ENCODE data around the gene RUFY1.
A peak's percentile ranks its signal among the peaks of the same experiment; 100 is the strongest.
"Not testable (repeated sequence)": the region's sequence is repeated elsewhere in the genome, so short reads cannot be mapped to it uniquely, and the experiment has no call there.

RUFY1 gene

DNA sequence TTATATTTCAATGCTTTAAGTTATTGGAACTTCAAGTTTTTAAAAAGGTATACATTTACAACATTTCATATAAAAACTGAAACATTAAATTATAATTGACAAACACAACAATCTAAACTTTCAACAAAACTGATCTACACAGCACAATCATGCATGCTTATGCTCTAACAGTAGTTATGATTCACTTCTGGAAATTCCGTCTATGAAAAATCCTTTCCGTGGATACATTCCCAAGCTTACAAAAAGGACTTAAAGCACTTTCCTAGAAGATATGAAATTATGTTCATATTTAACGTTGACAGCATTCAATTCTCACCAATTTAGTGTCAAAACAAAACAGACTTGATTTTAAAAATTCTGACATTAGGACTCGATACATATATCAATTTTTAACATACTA, 69.4 kb downstream of the RUFY1 start:
- Histone ChIP-seq H3K9ac (ENCODE audit: insufficient read length) (peak overlapping the region; percentile 83), H3K27ac (peak overlapping the region; percentile 38; the same call in 1 of the 2 replicates), H3K9me3 (ENCODE audit: low read depth, low read length) (no peaks in the 10 kb centered on the region), H3K4me3 (peak overlapping the region; percentile 100), H3K36me3 (ENCODE audit: insufficient read depth, low read length) (peaks cover 82% of the 10 kb centered on the region)
- DNase-seq (ENCODE audit: low read depth, low spot score), result no peak
- TF ChIP-seq FOXP2 (optimal IDR thresholded peaks at IDR 0.05; ENCODE audit: control extremely low read depth, extremely low read length, insufficient read depth), result no peak

- DNase-seq (ENCODE audit: low read depth, low spot score), result no peak
- no peak overlapping the region; the same call in 1 of the 2 replicates for H3K27ac ChIP-seq
- H3K9ac ChIP-seq (ENCODE audit: insufficient read length), result peak overlapping the region; percentile 83
- H3K36me3 ChIP-seq (ENCODE audit: insufficient read depth, low read length), result peaks cover 77% of the 10 kb centered on the region
- H3K4me3 ChIP-seq, result peak overlapping the region; percentile 100
- no peaks in the 10 kb centered on the region for H3K9me3 ChIP-seq (ENCODE audit: low read depth, low read length)
- TF ChIP-seq POLR2AphosphoS5 (IDR thresholded peaks at IDR 0.05; ENCODE audit: borderline replicate concordance, low read depth, low read length), result peak; percentile 19; the same call in 1 of the 2 replicates
- no peak for TF ChIP-seq EZH2 (IDR thresholded peaks at IDR 0.05)
- TF ChIP-seq FOXP2 (optimal IDR thresholded peaks at IDR 0.05; ENCODE audit: control extremely low read depth, extremely low read length, insufficient read depth), result no peak
Observed at GRCh38 chr5:179620293-179620692, 69.9 kb downstream of the RUFY1 start.

- H3K9ac ChIP-seq (ENCODE audit: insufficient read length), result peak overlapping the region; percentile 83
- H3K9me3 ChIP-seq (ENCODE audit: low read depth, low read length), result no peaks in the 10 kb centered on the region
- no peak for DNase-seq (ENCODE audit: low read depth, low spot score)
- peak overlapping the region; percentile 100 for H3K4me3 ChIP-seq
- TF ChIP-seq EZH2 (IDR thresholded peaks at IDR 0.05) (no peak), POLR2AphosphoS5 (IDR thresholded peaks at IDR 0.05; ENCODE audit: borderline replicate concordance, low read depth, low read length) (no peak)
- H3K27ac ChIP-seq, result no peak overlapping the region
- H3K36me3 ChIP-seq (ENCODE audit: insufficient read depth, low read length), result peaks cover 71% of the 10 kb centered on the region
Observed at GRCh38 chr5:179620703-179621350, 70.5 kb downstream of the RUFY1 start.

DNA sequence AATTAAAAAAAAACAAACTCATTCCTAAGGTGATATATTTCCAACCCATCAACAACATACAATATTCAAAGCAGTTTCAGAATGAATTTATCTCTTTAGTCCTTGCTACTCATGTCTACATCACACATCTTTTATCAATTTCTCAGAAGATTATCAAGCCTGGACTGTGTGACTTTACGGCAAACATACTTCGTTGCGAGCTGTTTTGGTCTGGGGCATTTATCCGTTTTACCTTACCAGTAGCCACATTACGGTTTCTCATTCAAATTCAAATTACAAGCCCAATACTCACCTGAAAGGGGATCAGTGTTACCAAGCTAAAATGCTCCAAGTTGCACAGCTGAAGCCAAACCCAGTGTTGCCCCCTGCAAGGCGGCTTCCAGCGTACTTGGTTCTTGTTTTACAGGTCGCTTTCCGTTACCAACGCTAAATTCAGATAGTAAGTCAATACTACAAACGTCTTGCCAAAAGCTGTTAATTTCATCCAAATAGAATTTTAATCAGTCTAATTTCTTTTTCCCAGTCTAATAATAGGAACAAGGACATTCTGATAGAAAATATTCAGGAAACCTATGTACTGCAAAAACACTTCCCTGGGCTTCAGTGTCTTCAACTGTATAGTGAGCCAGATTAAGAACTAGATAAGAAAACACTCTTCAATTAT, 71.3 kb downstream of the RUFY1 start:
- Histone ChIP-seq H3K27ac (no peak overlapping the region), H3K36me3 (ENCODE audit: insufficient read depth, low read length) (peaks cover 63% of the 10 kb centered on the region), H3K9ac (ENCODE audit: insufficient read length) (peak overlapping the region; percentile 83), H3K9me3 (ENCODE audit: low read depth, low read length) (no peaks in the 10 kb centered on the region), H3K4me3 (peak overlapping the region; percentile 100)
- no peak for DNase-seq (ENCODE audit: low read depth, low spot score)
- TF ChIP-seq POLR2AphosphoS5 (IDR thresholded peaks at IDR 0.05; ENCODE audit: borderline replicate concordance, low read depth, low read length) (peak; percentile 39), FOXP2 (optimal IDR thresholded peaks at IDR 0.05; ENCODE audit: control extremely low read depth, extremely low read length, insufficient read depth) (no peak), EZH2 (IDR thresholded peaks at IDR 0.05) (no peak)

DNA sequence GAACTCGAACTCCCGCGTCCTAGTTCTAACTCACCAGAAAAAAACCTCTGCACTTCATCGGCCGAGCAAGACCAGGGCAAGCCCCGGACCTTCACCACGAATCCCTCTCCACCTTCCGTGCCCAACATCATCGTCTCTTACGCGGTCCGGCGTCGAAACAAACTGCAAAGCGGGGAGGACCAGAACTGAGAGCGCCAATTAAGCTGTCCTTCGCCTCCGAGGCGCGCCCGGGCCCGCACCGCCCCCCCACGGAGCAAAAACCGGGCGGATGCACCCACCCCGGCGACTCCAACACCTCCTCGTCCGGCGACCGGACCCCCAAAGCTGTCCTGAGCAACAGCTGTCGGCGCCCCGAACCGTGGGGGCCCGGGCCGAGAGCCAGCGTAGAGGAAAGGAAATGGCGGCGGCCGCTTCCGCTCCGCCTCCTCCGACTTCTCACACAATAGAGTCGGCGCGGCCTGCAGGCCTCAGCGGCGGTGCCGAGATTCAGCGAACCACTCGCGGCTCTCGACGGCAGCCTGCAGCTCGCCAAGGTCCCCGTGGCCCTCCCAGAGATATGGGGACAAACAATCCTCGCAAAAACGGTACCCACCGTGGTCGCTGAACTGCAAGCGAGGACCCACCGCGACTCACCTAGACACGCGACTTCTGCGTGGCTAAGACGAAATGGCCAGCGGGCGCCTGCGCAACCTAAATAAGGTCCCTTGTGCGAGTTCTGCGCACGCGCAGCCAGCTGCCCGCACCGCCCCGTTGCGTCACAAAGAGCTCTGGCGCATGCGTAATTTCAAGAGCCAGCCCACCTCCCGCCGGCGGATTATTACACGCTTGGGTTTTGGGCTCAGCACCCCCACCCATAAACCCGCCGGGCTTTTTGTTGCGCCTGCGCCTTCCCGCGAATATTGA, 72.9 kb downstream of the RUFY1 start, which contains the start of gene HNRNPH1:
TSS of gene HNRNPH1 (minus strand) at position 669 of the 903 bp plus-strand sequence. CDS start at position 131, 538 bp downstream.
- peak within 1 kb of the TSS; percentile 100 for H3K9ac ChIP-seq (ENCODE audit: insufficient read length)
- H3K9me3 ChIP-seq (ENCODE audit: low read depth, low read length), result no peaks in the 10 kb centered on the region
- H3K4me3 ChIP-seq, result peak within 1 kb of the TSS; percentile 100
- peak; percentile 96 for DNase-seq (ENCODE audit: low read depth, low spot score)
- peaks cover 47% of the 10 kb centered on the region for H3K36me3 ChIP-seq (ENCODE audit: insufficient read depth, low read length)
- TF ChIP-seq EZH2 (IDR thresholded peaks at IDR 0.05), result no peak
- TF ChIP-seq POLR2AphosphoS5 (IDR thresholded peaks at IDR 0.05; ENCODE audit: borderline replicate concordance, low read depth, low read length), result peak; percentile 100
- no peak for TF ChIP-seq FOXP2 (optimal IDR thresholded peaks at IDR 0.05; ENCODE audit: control extremely low read depth, extremely low read length, insufficient read depth)
- peak within 1 kb of the TSS; percentile 98 for H3K27ac ChIP-seq

DNA sequence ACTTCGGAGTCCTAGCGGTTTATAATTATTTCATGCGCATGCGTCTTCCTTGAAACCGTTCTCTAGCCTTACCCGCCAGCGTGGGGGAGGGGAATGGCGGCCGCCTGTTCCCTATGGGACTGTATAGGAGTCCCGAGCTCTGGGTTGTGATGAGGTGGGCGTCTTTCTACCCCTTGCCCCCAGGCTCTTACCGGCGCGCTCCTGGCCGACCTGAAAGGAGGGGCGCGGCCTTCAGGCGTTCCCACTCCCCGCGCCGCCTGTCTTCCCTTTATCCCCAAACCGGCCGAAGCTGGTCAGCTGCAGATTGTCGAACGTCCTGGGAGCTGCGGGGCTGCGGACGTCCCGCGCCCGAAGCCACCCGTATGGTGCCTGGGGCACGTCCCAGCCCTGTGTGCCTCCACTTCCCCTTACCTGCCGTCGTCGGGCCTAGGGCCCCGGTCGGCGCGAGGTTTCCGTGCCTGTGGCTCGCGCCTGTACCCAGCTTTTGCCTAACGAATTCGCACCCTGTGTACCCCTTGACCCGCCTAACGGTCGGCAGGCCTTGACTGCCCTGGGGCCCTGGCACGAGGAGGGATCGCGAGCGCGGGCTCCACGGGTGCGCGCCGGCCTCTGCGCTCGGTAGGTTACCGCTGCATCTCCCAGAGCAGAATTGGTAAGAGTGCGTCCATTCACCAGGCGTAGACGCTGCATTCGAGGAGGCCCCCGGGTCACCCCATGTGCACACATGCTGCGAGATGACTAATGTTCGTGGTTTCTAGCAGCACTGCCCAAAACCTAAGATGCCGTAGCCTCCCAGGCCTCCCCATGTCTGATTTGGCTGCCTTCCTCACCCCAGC, 73.8 kb downstream of the RUFY1 start:
- Histone ChIP-seq H3K4me3 (peak overlapping the region; percentile 87), H3K9ac (ENCODE audit: insufficient read length) (peak overlapping the region; percentile 97), H3K9me3 (ENCODE audit: low read depth, low read length) (no peaks in the 10 kb centered on the region), H3K36me3 (ENCODE audit: insufficient read depth, low read length) (peaks cover 38% of the 10 kb centered on the region), H3K27ac (peak overlapping the region; percentile 95)
- DNase-seq (ENCODE audit: low read depth, low spot score), result no peak
- TF ChIP-seq POLR2AphosphoS5 (IDR thresholded peaks at IDR 0.05; ENCODE audit: borderline replicate concordance, low read depth, low read length) (no peak), EZH2 (IDR thresholded peaks at IDR 0.05) (no peak), FOXP2 (optimal IDR thresholded peaks at IDR 0.05; ENCODE audit: control extremely low read depth, extremely low read length, insufficient read depth) (no peak)

DNA sequence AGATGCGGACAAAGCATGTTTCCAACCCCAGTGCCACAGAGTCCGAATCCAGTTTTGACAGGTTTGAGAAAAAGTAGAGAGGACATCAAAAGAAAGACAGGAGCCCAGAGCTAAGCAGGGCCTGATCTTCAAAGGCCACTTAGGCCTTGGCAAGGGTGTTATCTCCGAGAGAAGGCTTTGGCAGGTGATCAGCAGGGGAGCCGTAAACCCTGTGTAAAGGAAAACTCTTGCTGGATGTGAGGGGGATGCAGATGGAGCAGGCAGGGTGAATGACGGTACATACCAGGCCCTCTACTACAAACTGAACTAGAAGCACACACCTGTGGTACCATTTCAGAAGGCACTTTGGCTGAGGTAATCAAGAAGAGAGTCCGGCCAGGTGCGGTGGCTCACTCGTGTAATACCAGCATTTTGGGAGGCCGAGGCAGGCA, 74.5 kb downstream of the RUFY1 start:
- no peak for DNase-seq (ENCODE audit: low read depth, low spot score)
- no peaks in the 10 kb centered on the region for H3K9me3 ChIP-seq (ENCODE audit: low read depth, low read length)
- peak overlapping the region; percentile 87 for H3K4me3 ChIP-seq
- H3K9ac ChIP-seq (ENCODE audit: insufficient read length), result peak overlapping the region; percentile 97
- peak overlapping the region; percentile 95 for H3K27ac ChIP-seq
- TF ChIP-seq POLR2AphosphoS5 (IDR thresholded peaks at IDR 0.05; ENCODE audit: borderline replicate concordance, low read depth, low read length), result no peak
- no peak for TF ChIP-seq EZH2 (IDR thresholded peaks at IDR 0.05)
- H3K36me3 ChIP-seq (ENCODE audit: insufficient read depth, low read length), result peaks cover 31% of the 10 kb centered on the region

DNA sequence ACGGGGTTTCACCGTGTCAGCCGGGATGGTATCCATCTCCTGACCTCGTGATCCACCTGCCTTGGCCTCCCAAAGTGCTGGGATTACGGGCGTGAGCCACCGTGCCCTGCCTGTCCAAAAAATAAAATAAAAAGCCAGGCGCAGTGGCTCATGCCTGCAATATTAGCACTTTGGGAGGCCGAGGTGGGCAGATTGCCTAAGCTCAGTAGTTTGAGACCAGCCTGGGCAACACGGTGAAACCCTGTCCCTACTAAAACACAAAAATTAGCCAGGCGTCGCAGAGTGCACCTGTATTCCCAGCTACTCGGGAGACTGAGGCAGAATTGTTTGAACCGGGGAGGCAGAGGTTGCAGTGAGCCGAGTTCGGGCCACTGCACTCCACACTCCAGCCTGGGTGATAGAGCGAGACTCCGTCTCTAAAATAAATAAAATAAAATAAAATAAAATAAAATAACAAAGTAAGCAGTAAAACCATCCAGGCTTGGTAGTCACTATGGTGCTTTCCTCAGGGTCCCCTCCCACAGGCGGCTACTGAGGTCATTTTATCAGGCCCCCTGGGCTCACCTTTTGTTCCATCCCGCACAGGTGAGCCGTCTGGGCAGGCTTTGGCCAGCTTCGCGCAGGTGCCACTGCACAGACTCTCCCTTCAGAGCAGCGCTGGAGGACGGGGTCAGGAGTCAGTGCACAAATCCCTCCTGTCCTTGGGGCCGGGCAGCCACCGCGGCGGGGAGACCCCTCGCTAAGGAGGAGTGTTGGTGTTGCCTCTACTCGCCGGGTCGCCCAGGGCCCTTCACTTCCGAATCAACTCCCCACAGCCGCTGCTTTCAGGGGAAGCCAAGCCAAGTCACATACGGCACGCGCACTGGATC, 83.4 kb downstream of the RUFY1 start:
- peak overlapping the region; percentile 62 for H3K4me3 ChIP-seq
- not testable (repeated sequence) for H3K27ac ChIP-seq; H3K9ac ChIP-seq (ENCODE audit: insufficient read length); DNase-seq (ENCODE audit: low read depth, low spot score); H3K9me3 ChIP-seq (ENCODE audit: low read depth, low read length); H3K36me3 ChIP-seq (ENCODE audit: insufficient read depth, low read length)

DNA sequence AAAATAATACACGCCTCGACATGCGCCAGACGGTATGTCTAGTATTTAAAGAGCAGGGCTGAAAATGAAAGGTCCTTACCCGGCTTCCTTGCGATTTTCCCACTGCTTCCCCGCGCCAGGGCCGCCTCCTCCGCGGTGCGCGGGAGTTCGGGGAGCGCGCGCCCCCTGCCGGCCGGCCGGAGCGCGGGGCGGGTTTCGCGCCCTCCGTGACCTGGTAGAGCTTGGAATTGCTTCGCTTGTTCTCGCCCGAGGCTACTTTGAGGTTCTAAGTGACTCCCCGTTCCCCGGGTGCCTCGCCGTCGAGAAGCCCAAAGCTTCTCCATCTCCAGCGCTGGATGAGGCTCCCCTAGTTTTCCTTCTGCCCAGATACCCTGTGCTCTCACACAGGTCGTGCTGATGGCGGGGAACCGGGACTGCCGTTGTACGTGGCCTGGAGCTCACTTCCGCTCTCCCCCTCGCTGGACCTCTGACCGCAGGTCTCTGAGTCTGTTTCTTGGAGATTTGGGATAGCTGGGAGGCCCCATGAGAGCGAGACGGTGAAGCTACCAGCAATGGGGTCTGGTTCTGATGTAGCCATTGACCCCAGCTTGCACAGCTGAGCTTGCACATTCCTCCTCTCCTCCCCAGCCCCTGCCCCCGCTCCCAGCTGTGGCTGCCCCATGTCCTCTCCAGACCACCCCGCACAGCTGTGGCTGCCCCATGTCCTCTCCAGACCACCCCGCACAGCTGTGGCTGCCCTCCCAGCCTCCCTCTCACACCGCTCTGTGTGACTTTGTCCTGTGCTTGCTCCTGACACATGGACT, 84.2 kb downstream of the RUFY1 start:
- not testable (repeated sequence) for H3K36me3 ChIP-seq (ENCODE audit: insufficient read depth, low read length); H3K9ac ChIP-seq (ENCODE audit: insufficient read length); H3K9me3 ChIP-seq (ENCODE audit: low read depth, low read length); H3K27ac ChIP-seq; DNase-seq (ENCODE audit: low read depth, low spot score)
- H3K4me3 ChIP-seq, result 0 out of 2 replicates have a peak overlapping the region, but pooled peaks have one; percentile 38

- not testable (repeated sequence) for H3K9me3 ChIP-seq (ENCODE audit: low read depth, low read length); DNase-seq (ENCODE audit: low read depth, low spot score); H3K9ac ChIP-seq (ENCODE audit: insufficient read length); H3K27ac ChIP-seq; H3K36me3 ChIP-seq (ENCODE audit: insufficient read depth, low read length); H3K4me3 ChIP-seq
Observed at GRCh38 chr5:179639296-179639695, 88.9 kb downstream of the RUFY1 start.

Data from SK-N-MC (cell line).